AG09309 (cell line): Measurements from ENCODE around the gene FOXA3.

Experiments
- DNase-seq: peaks from one replicate; pipeline ENCODE4 v3.0.0-alpha.2; 2010; ENCODE audit warnings: low read depth
- H3K4me3 ChIP-seq: 2 replicates; pipeline ENCODE4 v1.5.1; 2011; ENCODE audit warnings: mild to moderate bottlenecking, low read depth, low read length, moderate library complexity; ENCODE audit not compliant: control insufficient read depth
- CTCF ChIP-seq: IDR thresholded peaks from 2 replicates; pipeline ENCODE4 v1.5.1; 2011; ENCODE audit warnings: mild to moderate bottlenecking, low read depth, low read length, inconsistent platforms; ENCODE audit not compliant: insufficient read depth, control insufficient read depth; ENCODE audit errors: missing control alignments

The FOXA3 gene

DNA sequence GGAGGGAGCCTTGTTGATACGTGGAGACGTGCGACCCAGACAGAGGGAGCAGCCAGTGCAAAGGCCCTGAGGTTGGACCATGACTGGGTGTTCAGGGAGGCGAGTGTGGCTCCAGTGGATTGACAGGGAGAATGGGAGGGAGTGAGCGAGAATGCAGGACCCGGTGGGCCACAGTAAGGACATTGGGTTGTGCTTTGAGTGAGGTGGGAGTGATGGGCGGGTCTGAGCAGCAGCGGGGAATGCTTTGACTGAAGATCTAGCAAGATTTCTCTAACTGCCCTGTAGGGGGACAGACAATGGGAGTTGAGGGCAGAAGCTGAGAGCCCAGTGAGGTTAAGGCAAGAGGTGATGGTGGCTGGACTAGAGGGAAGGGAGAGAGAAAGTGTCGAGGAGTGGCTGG lies 58.2 kb downstream of the FOXA3 start:
- DNase-seq: no peak
- H3K4me3 ChIP-seq: no peak overlapping the region
- TF ChIP-seq CTCF: peak; percentile 16
